NT2/D1 (cell line): ENCODE data around the gene ABLIM1.

Source experiments
- DNase-seq: peaks from one replicate; pipeline ENCODE4 v3.0.0-alpha.2; 2011; ENCODE audit warnings: low read depth, low spot score
- H3K27me3 ChIP-seq: 2 replicates; pipeline ENCODE4 v1.6.0; 2011; ENCODE audit warnings: mild to moderate bottlenecking; ENCODE audit not compliant: insufficient read length, insufficient read depth
- H3K36me3 ChIP-seq: 2 replicates; pipeline ENCODE4 v1.6.1; 2011; ENCODE audit warnings: mild to moderate bottlenecking, low read length, mixed read lengths; ENCODE audit not compliant: insufficient read depth, insufficient read length
- H3K4me1 ChIP-seq: 2 replicates; pipeline ENCODE4 v1.5.1; 2011; ENCODE audit not compliant: insufficient read depth, insufficient read length
- H3K4me3 ChIP-seq: 2 replicates; pipeline ENCODE4 v1.5.1; 2011; ENCODE audit warnings: low read depth; ENCODE audit not compliant: insufficient read length
- H3K9ac ChIP-seq: 2 replicates; pipeline ENCODE4 v1.6.0; 2011; ENCODE audit warnings: low read depth; ENCODE audit not compliant: insufficient read length
- H3K9me3 ChIP-seq: 2 replicates; pipeline ENCODE4 v1.5.1; 2011; ENCODE audit warnings: mild to moderate bottlenecking, low read length; ENCODE audit not compliant: insufficient read depth
- SUZ12 ChIP-seq: IDR thresholded peaks from 2 replicates; pipeline ENCODE4 v1.6.1; 2011; ENCODE audit not compliant: insufficient read length, insufficient read depth; ENCODE audit errors: extremely low read depth
- YY1 ChIP-seq: IDR thresholded peaks from 2 replicates; pipeline ENCODE4 v1.6.1; 2011; ENCODE audit not compliant: insufficient read length, insufficient read depth
- ZNF274 ChIP-seq: IDR thresholded peaks from 2 replicates; pipeline ENCODE4 v1.6.1; 2011; ENCODE audit warnings: mild to moderate bottlenecking, low read depth, low read length

ABLIM1 gene

GRCh38 chr10:114437473-114438292 lies 220.4 kb downstream of the ABLIM1 start:
- Histone ChIP-seq H3K27me3 (no peaks in the 10 kb centered on the region), H3K36me3 (peaks cover 79% of the 10 kb centered on the region), H3K4me3 (no peak overlapping the region), H3K9ac (no peak overlapping the region), H3K4me1 (no peaks in the 10 kb centered on the region), H3K9me3 (no peaks in the 10 kb centered on the region)
- DNase-seq: no peak
- TF ChIP-seq YY1: no peak
- TF ChIP-seq ZNF274: no peak
- TF ChIP-seq SUZ12: no peak

- TF ChIP-seq SUZ12: no peak
- Histone ChIP-seq H3K27me3 (no peaks in the 10 kb centered on the region), H3K9ac (no peak overlapping the region), H3K36me3 (peaks cover 73% of the 10 kb centered on the region), H3K4me1 (no peaks in the 10 kb centered on the region), H3K9me3 (no peaks in the 10 kb centered on the region), H3K4me3 (no peak overlapping the region)
- no peak for DNase-seq
These were observed 221.1 kb downstream of the ABLIM1 start for GRCh38 chr10:114436941-114437340.

- no peak overlapping the region for H3K9ac ChIP-seq
- TF ChIP-seq SUZ12: no peak
- TF ChIP-seq ZNF274: no peak
- no peak for TF ChIP-seq YY1
- no peak for DNase-seq
- peaks cover 35% of the 10 kb centered on the region for H3K36me3 ChIP-seq
- H3K9me3 ChIP-seq: no peaks in the 10 kb centered on the region
- no peak overlapping the region for H3K4me3 ChIP-seq
- no peaks in the 10 kb centered on the region for H3K27me3 ChIP-seq
- H3K4me1 ChIP-seq: no peaks in the 10 kb centered on the region
These were observed 225.4 kb downstream of the ABLIM1 start for GRCh38 chr10:114432566-114433093.

- no peak overlapping the region for H3K4me3 ChIP-seq
- peaks cover 27% of the 10 kb centered on the region for H3K36me3 ChIP-seq
- no peaks in the 10 kb centered on the region for H3K9me3 ChIP-seq
- peaks cover 2% of the 10 kb centered on the region for H3K4me1 ChIP-seq
- H3K9ac ChIP-seq: no peak overlapping the region
- H3K27me3 ChIP-seq: no peaks in the 10 kb centered on the region
- TF ChIP-seq ZNF274: no peak
- no peak for TF ChIP-seq YY1
- TF ChIP-seq SUZ12: no peak
- DNase-seq: no peak
These were observed 226.5 kb downstream of the ABLIM1 start for GRCh38 chr10:114431414-114432135.

GRCh38 chr10:114430688-114431413 lies 227.2 kb downstream of the ABLIM1 start:
- Histone ChIP-seq H3K4me1 (peaks cover 2% of the 10 kb centered on the region), H3K4me3 (no peak overlapping the region), H3K36me3 (peaks cover 20% of the 10 kb centered on the region), H3K9ac (no peak overlapping the region), H3K9me3 (no peaks in the 10 kb centered on the region), H3K27me3 (no peaks in the 10 kb centered on the region)
- TF ChIP-seq YY1: no peak
- TF ChIP-seq ZNF274: no peak
- TF ChIP-seq SUZ12: no peak
- no peak for DNase-seq

GRCh38 chr10:114429581-114430335 lies 228.3 kb downstream of the ABLIM1 start:
- no peak for TF ChIP-seq SUZ12
- no peak for TF ChIP-seq ZNF274
- no peak for TF ChIP-seq YY1
- peaks cover 2% of the 10 kb centered on the region for H3K4me1 ChIP-seq
- no peak for DNase-seq
- H3K36me3 ChIP-seq: peaks cover 12% of the 10 kb centered on the region
- H3K9me3 ChIP-seq: no peaks in the 10 kb centered on the region
- H3K27me3 ChIP-seq: no peaks in the 10 kb centered on the region
- H3K9ac ChIP-seq: no peak overlapping the region
- H3K4me3 ChIP-seq: no peak overlapping the region
